Hepatocyte (in vitro differentiated cells): ENCODE data around the gene SLC13A3.

Experiments used
- EZH2 ChIP-seq: fragments of 200-600 bp; sonication (generic); IDR thresholded peaks from 2 replicates; pipeline ENCODE4 v1.6.1; 2016; ENCODE audit warnings: antibody characterized with exemption, mild to moderate bottlenecking, borderline replicate concordance
- EZH2phosphoT487 ChIP-seq: fragments of 200-600 bp; sonication (generic); IDR thresholded peaks from one replicate; pipeline ENCODE4 v1.6.1; 2018; ENCODE audit warnings: antibody characterized with exemption, mild to moderate bottlenecking, low read depth, moderate library complexity; ENCODE audit not compliant: unreplicated experiment, severe bottlenecking
- TF ChIP-seq, protein P1 (sequence below): fragments of 200-600 bp; sonication (generic); IDR thresholded peaks from 2 replicates; pipeline ENCODE4 v1.5.1; 2016; ENCODE audit warnings: antibody characterized with exemption, mild to moderate bottlenecking; ENCODE audit not compliant: poor library complexity

DNA sequence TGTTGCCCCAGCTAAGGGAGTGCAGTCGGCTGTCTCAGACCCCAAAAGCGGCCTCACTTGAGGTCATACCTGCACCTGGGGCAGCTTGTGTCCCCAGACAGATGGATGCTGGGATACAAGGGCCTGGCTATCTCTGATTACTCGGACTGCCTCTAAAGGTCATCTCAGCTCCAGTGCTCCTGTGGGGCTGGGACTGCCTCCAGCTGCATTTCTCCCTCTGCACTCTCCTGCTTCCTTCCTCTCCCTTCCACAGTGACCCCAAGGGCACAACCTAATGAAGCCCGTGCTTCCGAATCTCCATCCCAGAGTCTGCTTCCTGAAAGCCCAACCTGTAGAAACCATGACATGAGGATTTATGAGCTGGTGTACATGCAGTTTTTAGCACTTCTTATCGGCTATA, 78.0 kb downstream of the SLC13A3 start:
- TF ChIP-seq, protein P1, sequence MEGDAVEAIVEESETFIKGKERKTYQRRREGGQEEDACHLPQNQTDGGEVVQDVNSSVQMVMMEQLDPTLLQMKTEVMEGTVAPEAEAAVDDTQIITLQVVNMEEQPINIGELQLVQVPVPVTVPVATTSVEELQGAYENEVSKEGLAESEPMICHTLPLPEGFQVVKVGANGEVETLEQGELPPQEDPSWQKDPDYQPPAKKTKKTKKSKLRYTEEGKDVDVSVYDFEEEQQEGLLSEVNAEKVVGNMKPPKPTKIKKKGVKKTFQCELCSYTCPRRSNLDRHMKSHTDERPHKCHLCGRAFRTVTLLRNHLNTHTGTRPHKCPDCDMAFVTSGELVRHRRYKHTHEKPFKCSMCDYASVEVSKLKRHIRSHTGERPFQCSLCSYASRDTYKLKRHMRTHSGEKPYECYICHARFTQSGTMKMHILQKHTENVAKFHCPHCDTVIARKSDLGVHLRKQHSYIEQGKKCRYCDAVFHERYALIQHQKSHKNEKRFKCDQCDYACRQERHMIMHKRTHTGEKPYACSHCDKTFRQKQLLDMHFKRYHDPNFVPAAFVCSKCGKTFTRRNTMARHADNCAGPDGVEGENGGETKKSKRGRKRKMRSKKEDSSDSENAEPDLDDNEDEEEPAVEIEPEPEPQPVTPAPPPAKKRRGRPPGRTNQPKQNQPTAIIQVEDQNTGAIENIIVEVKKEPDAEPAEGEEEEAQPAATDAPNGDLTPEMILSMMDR = no peak
- TF ChIP-seq EZH2 (no peak), EZH2phosphoT487 (no peak)
